Neural cell (in vitro differentiated cells): ENCODE data around the gene SLC17A5.

Experiments used
- CTCF ChIP-seq: fragments of 450-650 bp; IDR thresholded peaks from 2 replicates; pipeline ENCODE4 v1.5.1; 2014; ENCODE audit warnings: antibody characterized with exemption, mild to moderate bottlenecking, moderate library complexity; ENCODE audit not compliant: poor library complexity, severe bottlenecking
- MXI1 ChIP-seq: fragments of 450-650 bp; conservative IDR thresholded peaks from 2 replicates; pipeline ENCODE4 v1.6.1; 2014; ENCODE audit warnings: antibody characterized with exemption, mild to moderate bottlenecking; ENCODE audit not compliant: poor library complexity, severe bottlenecking

GRCh38 chr6:73669005-73669404 lies 15.2 kb upstream of the SLC17A5 start:
- TF ChIP-seq MXI1 = no peak
- no peak for TF ChIP-seq CTCF
